ENCODE results near the gene MAP1LC3B.
"Not testable (repeated sequence)": the region's sequence is repeated elsewhere in the genome, so short reads cannot be mapped to it uniquely, and the experiment has no call there.

Gene MAP1LC3B

DNA sequence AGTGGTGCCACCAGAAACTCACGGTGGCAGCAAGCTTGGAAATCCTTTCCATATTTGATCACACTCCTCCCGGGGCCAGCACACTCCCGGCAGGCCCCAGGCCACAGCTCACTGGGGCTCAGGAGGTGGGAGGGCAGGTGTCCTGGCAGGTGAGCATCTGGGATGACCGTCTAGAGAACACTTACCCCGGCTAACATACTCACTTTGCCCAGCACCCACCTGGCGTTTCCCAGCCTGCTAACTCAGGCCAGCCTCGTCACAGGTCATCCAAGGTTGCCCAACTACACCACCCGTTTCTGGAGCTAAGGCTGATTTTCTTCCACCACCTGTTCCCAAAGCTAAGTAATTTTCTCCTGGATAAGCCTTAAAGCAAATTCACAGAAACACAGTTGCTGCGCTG is 33.4 kb upstream of the MAP1LC3B start:
- no peak overlapping the region for H3K4me3 ChIP-seq (ENCODE audit: low read depth, low read length)
- DNase-seq (ENCODE audit: low read depth) = no peak

DNA sequence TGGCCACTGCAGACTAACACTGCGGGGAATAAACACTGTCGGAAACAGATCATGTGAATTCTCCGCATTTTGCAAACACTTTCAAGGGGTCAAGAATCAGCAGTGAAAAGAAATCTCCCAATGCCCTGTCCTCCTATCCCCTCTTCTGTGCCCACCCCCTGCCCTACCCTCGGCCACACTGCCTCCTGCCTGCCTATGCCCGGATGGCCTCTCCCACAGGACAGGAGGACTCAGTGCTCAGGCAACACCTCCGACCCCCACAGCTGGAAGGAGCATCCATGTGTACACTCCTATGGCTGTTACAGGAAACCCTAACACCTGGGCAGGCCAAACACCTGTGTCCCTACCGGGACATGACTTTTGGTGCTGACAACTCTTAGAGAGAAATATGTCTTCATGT is 33.0 kb upstream of the MAP1LC3B start:
- no peak overlapping the region for H3K4me3 ChIP-seq (ENCODE audit: low read depth, low read length)
- no peak for DNase-seq (ENCODE audit: low read depth)

DNA sequence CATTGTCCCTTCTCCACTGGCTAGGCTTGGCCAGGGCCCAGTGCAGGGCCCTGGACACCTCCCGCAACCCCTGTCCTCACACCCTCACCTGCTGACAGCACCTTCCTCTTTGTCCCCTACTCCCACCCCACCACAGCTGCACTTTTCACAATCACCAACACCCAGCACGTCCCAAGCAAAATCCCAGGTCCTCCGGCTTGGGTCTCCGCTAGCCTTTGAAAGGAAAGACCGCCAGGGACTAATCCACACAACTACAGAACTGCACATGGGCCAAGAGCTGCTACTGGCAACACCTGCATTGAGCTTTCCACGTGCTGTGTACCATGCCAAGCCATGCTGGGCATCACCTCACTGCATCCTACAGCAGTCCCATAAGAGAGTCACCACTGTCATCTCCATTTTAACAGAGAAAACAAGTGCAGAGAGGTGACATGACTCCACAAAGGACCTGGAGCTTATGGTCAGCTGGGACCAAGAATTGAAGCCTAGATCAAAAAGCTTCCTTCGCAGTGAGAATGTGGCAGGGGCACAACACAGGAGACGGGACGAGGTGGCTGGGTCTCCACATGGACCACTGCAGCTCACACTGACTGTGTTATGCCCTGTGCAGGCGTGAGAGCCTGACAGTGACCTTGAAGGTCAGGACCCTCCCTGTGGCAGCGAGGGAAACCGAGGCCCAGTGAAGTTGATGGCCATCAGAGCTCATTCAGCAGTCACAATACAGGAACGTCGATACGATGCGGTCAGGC is 31.1 kb upstream of the MAP1LC3B start:
- no peak overlapping the region for H3K4me3 ChIP-seq (ENCODE audit: low read depth, low read length)
- DNase-seq (ENCODE audit: low read depth) = no peak

DNA sequence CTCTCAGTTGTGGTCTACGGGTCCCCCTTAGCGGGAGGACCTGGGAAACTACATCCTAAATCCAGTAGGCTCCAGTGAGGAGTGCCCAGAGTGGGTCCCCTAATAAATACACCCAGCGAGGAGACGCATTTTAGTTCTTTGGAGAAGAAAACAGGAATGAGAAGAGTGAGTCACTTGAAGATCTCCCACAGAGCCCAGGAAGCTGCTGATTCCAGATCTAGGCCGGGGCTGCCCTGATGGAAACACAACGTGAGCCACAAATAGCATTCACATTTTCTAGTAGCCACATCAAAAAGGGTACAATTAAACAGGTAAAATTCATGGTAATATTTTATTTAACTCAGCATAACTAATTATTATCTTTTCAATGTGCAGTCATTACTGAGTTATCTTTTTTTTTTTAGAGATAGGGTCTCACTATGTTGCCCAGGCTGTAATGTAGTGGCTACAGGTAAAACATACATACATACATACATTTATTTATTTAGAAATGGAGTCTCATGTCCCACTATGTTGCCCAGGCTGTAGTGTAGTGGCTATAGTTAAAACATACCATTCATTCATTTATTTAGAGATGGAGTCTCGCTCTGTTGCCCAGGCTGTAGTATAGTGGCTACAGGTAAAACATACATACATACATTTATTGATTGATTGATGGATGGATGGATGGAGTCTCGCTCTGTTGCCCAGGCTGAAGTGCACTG is 30.1 kb upstream of the MAP1LC3B start:
- DNase-seq (ENCODE audit: low read depth) = no peak
- no peak overlapping the region for H3K4me3 ChIP-seq (ENCODE audit: low read depth, low read length)

DNA sequence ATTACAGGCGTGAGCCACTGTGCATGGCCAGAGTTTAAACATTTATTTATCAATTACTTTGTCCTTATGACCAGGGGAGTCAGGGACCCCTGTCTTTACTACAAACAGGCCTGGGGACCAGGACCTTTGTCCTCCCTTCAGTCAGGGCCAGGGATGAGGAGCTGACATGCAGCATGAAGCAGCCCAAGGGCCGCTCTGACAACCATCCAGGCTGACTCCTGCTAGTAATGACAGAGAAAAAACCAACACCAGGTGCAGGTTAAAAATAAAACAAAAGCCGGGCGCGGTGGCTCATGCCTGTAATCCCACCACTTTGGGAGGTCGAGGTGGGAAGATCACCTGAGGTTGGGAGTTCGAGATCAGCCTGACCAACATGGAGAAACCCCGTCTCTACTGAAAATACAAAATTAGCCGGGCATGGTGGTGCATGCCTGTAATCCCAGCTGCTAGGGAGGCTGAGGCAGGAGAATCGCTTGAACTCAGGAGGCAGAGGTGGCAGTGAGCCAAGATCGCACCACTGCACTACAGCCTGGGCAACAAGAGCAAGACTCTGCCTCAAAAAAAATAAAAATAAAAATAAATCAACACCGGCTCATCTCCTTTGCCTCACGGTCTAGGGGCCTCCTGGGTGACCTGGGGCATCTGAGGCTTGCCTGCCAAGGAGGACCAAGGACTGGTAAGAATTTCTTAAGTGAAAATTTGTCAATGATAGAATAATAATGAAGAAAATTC is 29.1 kb upstream of the MAP1LC3B start:
- not testable (repeated sequence) for H3K4me3 ChIP-seq (ENCODE audit: low read depth, low read length); DNase-seq (ENCODE audit: low read depth)

DNA sequence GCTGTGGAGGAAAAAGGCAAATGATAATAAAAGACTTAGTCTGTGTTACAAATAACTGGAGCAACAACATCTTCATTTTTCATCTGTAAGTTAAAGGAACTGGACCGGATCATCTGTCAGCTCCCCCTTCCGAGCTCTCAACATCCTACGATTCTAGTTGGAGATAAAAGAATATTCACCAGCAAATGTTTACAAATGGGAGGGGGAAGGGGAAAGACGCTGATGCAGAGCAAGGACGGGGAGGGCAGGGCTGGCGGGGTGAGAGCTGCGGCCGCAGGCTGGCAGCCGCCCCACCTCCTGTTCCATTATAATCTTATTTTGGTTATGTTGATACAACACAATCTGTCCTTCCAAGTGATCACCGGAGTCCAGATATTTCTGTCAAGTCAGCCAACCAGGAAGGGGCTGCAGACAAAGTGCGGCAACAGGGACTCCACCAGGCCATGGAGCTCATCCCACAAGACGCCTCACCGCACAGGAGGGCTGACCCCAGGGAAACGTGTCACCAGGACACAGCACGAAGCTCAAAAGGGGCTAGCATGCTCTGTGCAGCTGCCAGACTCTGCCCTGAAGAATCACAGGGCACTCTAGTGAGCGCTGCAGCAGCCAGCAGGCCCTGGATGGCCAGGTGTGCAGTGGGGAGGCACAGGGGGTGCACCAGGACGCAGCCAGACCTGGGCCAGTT is 28.2 kb upstream of the MAP1LC3B start:
- H3K4me3 ChIP-seq (ENCODE audit: low read depth, low read length) = no peak overlapping the region
- DNase-seq (ENCODE audit: low read depth) = no peak

DNA sequence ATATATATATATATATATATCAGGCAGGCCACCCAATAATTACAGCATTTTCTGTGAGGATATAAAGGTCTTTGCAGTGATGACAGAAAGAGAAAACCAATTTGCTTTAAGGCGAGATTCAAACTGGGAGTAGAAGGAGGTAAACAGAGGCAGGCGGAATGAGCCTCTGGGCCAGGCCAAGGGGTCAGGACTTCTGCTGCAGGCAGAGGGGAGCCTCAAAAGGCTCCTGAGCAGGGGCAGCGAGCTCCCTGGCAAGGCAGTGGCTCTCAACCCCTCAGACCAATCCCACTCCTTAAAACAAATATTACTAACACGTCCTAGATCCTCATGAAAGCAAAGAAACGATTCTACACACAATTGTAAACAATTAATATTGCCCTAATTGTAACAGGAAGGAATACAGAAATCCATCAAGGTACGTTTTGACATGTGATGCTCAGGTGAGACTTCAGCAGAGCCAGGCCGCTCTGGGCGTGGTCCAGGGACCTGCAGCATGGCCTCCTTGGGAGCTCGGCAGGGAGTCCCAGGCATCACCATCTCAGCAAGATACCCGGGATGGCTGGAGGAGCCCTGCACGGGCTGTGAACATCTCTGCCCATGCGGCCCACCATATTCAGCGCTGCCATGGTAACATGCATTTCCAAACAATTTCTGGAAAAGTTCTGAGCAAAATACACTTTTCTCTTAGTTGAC is 27.0 kb upstream of the MAP1LC3B start:
- H3K4me3 ChIP-seq (ENCODE audit: low read depth, low read length) = no peak overlapping the region
- no peak for DNase-seq (ENCODE audit: low read depth)

DNA sequence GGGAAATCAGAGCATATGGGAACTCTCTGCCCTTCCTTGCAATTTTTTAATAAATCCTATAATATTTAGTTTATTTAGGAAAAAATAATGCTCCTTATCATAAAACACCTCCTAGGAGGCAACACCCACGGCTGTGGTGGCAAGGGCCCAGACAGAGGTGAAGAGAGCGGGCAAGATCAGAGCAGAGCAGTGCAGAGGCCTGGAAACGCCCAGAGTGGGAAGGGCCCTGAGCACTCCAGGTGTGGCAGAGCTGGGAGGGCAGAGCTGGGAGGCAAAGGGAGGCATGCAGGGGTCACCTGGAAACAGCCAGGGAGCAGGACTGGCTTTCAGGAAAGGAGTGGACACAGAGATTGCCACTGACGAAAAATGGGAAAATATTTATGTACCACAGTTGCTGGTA is 25.8 kb upstream of the MAP1LC3B start:
- no peak overlapping the region for H3K4me3 ChIP-seq (ENCODE audit: low read depth, low read length)
- no peak for DNase-seq (ENCODE audit: low read depth)

DNA sequence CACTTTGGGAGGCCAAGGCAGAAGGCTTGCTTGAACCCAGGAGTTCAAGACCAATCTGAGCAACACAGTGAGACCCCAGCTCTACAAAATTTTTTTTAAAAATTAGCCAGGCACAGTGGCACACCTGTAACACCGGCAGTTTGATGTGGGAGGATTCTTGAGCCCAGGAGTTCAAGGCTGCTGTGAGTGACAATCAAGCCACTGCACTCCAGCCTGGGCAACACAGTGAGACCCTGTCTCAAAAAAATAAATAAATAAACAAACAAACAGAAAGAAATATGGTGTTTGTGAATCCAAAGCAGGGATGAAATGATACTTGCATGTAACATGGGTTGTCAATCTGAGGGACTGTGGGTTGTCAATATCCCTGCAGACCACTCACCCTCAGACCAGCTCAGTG is 25.2 kb upstream of the MAP1LC3B start:
- no peak overlapping the region for H3K4me3 ChIP-seq (ENCODE audit: low read depth, low read length)
- DNase-seq (ENCODE audit: low read depth) = no peak

DNA sequence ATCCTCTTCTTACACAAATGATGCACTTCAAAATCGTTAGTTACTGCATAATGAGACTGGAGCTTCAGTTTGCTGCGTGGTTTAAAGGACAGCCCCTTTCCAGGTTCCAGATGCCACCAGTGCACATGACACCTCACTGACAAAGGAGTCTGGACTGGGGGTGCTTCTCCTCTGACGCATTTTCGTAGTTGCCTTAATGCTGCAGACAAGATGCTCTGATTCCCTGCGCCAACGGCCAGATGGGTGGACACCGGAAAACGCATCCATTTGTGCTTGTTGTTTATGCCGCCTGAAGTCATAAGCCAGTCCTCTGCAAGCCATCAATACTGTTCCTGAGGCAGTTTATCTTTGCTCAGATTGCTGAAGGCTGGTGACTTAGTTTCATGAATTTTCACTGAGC is 24.6 kb upstream of the MAP1LC3B start:
- no peak overlapping the region for H3K4me3 ChIP-seq (ENCODE audit: low read depth, low read length)
- DNase-seq (ENCODE audit: low read depth) = no peak

DNA sequence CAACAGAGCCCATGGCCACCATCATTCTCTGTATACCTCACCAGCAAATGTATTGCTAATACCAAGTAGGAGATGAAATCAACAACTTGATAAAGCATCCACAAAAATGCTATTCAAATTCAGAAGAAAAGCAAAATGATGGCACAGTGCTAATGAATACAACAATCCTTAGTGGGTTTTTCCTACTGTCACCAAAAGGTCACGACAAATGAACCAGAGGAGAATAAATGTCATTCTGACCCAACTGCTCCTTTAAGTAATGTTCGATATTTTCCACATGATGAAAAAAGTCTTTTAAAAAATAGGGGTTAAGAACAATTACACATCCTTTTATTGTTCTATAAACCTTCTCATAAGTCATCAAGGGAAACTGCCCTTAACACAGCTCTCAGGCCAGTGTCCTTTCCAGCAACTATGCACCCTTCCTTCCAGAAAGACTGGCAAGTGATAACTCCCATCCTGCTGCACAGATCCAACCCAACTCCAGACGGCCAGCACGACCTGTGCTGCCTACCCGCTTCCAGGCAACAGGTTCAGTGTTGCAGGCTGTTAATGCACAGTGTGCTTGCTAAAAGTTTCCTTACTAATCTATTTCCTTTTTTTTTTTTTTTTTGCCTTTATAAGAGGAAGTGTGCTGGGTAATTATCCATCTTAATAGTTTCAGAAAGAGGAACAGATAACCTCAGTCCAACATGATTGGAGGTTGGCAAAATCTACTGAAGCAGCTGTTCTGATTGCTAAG is 23.9 kb upstream of the MAP1LC3B start:
- H3K4me3 ChIP-seq (ENCODE audit: low read depth, low read length) = no peak overlapping the region
- no peak for DNase-seq (ENCODE audit: low read depth)

DNA sequence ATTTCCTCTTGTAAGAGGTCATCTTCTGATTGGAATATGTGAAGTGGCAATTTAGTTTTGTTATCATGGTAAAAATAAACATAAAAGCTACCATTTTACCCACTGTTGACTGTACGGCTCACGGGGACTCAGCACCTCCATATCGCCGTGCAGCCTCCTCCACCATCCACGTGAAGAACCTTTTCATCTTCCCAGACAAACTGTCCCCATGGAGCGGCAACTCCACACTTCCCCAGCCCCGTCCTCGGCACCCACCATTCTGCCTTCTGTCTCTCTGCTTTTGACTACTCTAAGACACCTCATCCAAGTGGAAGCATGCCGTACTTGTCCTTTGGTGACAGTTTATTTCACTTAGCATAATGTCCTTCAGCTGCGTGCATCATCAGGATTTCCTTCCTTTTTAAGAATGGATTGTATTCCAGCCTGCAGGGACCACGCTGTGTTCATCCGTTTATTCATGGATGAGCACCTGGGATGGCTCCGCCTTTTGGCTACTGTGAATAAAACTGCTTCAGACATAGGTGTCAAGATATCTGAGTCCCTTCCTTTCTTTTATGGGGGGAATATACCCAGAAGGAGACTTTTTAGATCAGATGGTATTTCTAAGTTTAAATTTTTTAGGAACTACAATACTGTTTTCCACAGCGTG is 22.9 kb upstream of the MAP1LC3B start:
- H3K4me3 ChIP-seq (ENCODE audit: low read depth, low read length) = no peak overlapping the region
- DNase-seq (ENCODE audit: low read depth) = no peak

DNA sequence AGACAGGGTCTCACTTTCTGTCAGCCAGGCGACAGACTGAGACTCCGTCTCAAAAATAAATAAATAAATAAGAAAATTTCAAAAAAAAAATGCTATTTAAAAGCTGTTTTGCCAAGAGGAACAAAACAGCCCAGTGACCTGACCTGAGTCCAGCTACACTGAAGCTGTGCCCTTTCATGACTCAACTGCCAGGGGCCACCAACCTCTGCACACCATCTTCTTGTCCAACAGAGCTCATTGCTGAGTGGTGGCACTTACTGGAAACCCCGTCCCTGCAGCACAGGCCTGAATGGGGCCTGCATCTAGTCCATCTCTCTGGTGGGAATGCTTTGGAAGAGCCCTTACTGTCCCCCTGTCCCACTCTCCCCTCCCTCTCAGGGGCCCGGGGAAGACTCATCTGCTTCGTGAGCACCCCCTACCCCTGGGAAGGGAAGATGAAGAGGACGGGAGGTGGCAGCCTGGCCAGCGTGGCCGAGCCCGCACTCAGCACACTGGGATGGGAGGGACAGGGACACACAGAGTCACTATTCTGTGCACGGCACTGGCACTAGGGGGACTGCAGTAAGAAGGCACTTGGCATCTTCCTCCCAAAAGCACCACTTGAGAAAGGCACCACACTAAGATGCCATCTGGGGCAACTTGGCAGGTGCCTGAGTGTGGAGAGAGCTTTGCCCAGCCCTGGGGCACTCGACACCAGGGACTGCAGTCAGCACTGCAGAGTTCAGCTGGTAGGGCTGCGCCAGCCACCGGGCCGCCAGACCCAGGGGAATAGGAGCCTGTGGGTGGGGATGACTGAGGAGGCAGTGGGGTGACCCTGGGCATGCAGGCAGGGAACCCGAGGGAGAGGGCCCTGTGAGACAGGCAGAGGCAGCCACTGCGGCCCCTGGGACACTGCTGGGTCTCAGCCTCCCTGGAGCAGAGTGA is 22.1 kb upstream of the MAP1LC3B start:
- DNase-seq (ENCODE audit: low read depth) = no peak
- no peak overlapping the region for H3K4me3 ChIP-seq (ENCODE audit: low read depth, low read length)

DNA sequence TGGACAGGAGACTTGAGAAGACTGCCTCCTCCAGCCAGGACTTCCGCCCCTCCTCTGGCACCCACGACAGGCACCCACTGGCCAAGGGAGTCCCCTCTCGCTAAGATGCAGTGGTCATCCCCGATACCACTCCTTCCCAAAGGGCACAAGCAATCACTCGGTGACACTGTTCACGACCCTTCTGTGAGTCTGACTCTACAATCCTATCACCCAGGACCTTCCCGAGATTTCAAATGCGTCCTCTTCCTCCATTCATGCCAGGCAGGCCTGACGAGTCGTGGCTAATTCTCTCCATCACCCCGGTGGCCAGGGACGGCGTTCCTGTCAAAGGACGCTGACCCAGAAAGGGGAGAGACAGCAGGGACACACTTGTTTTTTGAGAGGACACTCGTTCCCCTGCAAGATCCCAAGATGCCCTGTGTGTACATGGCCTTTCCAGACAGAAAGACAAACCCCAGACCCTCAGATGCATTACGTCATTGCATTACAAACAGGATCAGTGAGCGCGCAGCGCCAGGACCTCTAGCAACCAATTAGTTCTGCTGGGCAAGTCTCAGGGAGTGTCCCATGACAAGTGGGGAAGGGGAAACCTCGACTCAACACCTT is 20.8 kb upstream of the MAP1LC3B start:
- DNase-seq (ENCODE audit: low read depth) = no peak
- H3K4me3 ChIP-seq (ENCODE audit: low read depth, low read length) = no peak overlapping the region

DNA sequence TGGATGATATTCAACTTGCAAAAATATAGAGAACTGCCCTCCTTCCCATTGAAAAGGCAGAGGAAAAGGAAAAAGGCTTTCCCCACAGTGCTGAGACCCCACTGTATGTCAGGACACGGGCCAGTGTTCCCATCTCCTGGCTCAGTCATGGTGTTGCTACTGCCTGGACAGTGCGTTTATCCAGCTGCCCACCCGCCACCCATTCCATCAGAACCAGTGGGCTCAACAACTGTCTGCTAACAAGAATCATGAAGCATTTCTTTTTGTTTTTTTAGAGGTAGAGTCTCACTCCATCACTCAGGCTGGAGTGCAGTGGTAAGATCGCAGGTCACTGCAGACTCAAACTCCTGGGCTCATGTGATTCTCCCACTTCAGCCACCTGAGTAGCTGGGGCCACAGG is 19.8 kb upstream of the MAP1LC3B start:
- H3K4me3 ChIP-seq (ENCODE audit: low read depth, low read length) = no peak overlapping the region
- no peak for DNase-seq (ENCODE audit: low read depth)

DNA sequence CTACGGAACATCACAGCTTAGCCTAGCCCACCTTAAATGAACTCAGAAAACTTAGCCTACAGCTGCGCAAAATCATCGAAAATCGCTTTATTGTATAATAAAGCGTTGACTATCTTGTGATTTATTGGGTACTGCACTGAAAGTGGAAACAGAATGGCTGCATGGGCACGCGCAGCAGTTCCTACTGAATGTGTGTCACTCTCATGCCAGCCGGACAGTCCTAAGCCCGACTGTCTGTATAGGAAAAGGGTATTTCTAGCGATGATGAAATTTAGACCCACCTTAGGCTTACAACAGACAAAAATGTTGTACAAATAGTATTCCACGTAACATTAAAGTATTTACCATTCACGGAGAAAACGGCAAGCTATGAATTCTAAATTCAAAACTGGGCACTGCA is 17.8 kb upstream of the MAP1LC3B start:
- DNase-seq (ENCODE audit: low read depth) = no peak

More for the DNA sequence above, 17.8 kb upstream of the MAP1LC3B start:
- no peak overlapping the region for H3K4me3 ChIP-seq (ENCODE audit: low read depth, low read length)
